IMR-90 (cell line): Measurements from ENCODE around the gene BCL2. TPM values are rescaled to one million over a fixed set of nuclear protein-coding genes. Genes with fewer than 3 reads are reported as not detected.

ENCODE experiments used
- ATAC-seq: fragments of 200-7000 bp; cut with Tn5 transposase; 2 replicates; pipeline ENCODE4 v1.9.1; 2020; ENCODE audit warnings: low read depth, mild to moderate bottlenecking, moderate library complexity
- BruUV-seq: library from RNA; stranded (reverse); fragments of 400-500 nt; replicated peaks from 2 replicates; lab custom pipeline; 2021; lab: Mats Ljungman, UMichigan
- CTCF ChIA-PET: fragments of 300-600 bp; formaldehyde crosslinking; extraction: SDS; loops from one replicate; lab custom pipeline; 2021; ENCODE audit warnings: antibody characterized with exemption; lab: Yijun Ruan, JAX
- POLR2A ChIA-PET: fragments of 300-600 bp; sonication (Branson Sonifier 250); formaldehyde crosslinking; loops from one replicate; lab custom pipeline; 2022; ENCODE audit warnings: antibody characterized with exemption; ENCODE audit not compliant: unreplicated experiment; lab: Charles Lee
- DNase-seq: peaks from one replicate; pipeline ENCODE4 v3.0.0; 2013
- H2AFZ ChIP-seq: replicated peaks from 2 replicates; pipeline ENCODE3; 2013; ENCODE audit warnings: low read length, mild to moderate bottlenecking; ENCODE audit not compliant: poor library complexity
- H2AK5ac ChIP-seq: 2 replicates; pipeline ENCODE4 v1.6.1; 2013; ENCODE audit warnings: low read depth, low read length, inconsistent platforms
- H2AK9ac ChIP-seq: replicated peaks from 2 replicates; pipeline ENCODE3; 2013; ENCODE audit warnings: mild to moderate bottlenecking, low read depth, low read length, moderate library complexity; ENCODE audit not compliant: poor library complexity
- H2BK120ac ChIP-seq: 2 replicates; pipeline ENCODE4 v1.6.1; 2013; ENCODE audit warnings: low read depth, low read length, inconsistent platforms
- H2BK15ac ChIP-seq: 3 replicates; pipeline ENCODE4 v1.6.1; 2013; ENCODE audit warnings: low read depth, low read length, inconsistent platforms
- H2BK20ac ChIP-seq: 2 replicates; pipeline ENCODE4 v1.6.1; 2013; ENCODE audit warnings: low read depth, mild to moderate bottlenecking, inconsistent platforms, low read length, moderate library complexity
- H2BK5ac ChIP-seq: 2 replicates; pipeline ENCODE4 v1.6.1; 2013; ENCODE audit warnings: mild to moderate bottlenecking, low read depth, low read length, inconsistent platforms; ENCODE audit not compliant: poor library complexity, severe bottlenecking
- H3K14ac ChIP-seq: replicated peaks from 2 replicates; pipeline ENCODE4 v1.6.1; 2013; ENCODE audit warnings: low read depth, low read length, inconsistent platforms
- H3K18ac ChIP-seq: 2 replicates; pipeline ENCODE4 v1.6.1; 2013; ENCODE audit warnings: low read depth, low read length, control low read depth
- H3K23ac ChIP-seq: 2 replicates; pipeline ENCODE4 v1.6.1; 2013; ENCODE audit warnings: low read depth, low read length, inconsistent platforms
- H3K27ac ChIP-seq: 2 replicates; pipeline ENCODE4 v1.5.1; 2013; ENCODE audit warnings: mild to moderate bottlenecking, control low read depth, low read length; ENCODE audit not compliant: insufficient read depth
- H3K27me3 ChIP-seq: 2 replicates; pipeline ENCODE4 v1.6.1; 2013; ENCODE audit warnings: low read length; ENCODE audit not compliant: control insufficient read depth, insufficient read depth
- H3K36me3 ChIP-seq: 2 replicates; pipeline ENCODE4 v1.6.1; 2013; ENCODE audit warnings: low read length, mixed read lengths; ENCODE audit not compliant: control insufficient read depth, insufficient read depth
- H3K4ac ChIP-seq: 2 replicates; pipeline ENCODE4 v1.6.1; 2013; ENCODE audit warnings: low read depth, low read length, inconsistent platforms
- H3K4me1 ChIP-seq: 2 replicates; pipeline ENCODE4 v1.6.1; 2013; ENCODE audit warnings: low read length, mixed read lengths; ENCODE audit not compliant: control insufficient read depth, insufficient read depth
- H3K4me2 ChIP-seq: 2 replicates; pipeline ENCODE4 v1.6.1; 2013; ENCODE audit warnings: low read depth, mild to moderate bottlenecking, control low read depth, low read length, moderate library complexity
- H3K4me3 ChIP-seq: 2 replicates; pipeline ENCODE4 v1.5.1; 2013; ENCODE audit warnings: low read depth, mild to moderate bottlenecking, control low read depth, low read length, moderate library complexity; ENCODE audit not compliant: insufficient read depth
- H3K56ac ChIP-seq: 2 replicates; pipeline ENCODE4 v1.6.1; 2013; ENCODE audit warnings: low read length, inconsistent platforms; ENCODE audit not compliant: insufficient read depth; ENCODE audit errors: extremely low read depth
- H3K79me1 ChIP-seq, 2 experiments: 2 replicates each; pipeline ENCODE4 v1.6.1; 2013; ENCODE audit warnings: low read length in 2 of 2, inconsistent platforms in 1 of 2, low read depth in 1 of 2
- H3K9ac ChIP-seq: 2 replicates; pipeline ENCODE4 v1.6.1; 2013; ENCODE audit warnings: low read depth, low read length, control low read depth
- H3K9me1 ChIP-seq: 2 replicates; pipeline ENCODE4 v1.6.1; 2013; ENCODE audit warnings: low read length, inconsistent platforms; ENCODE audit not compliant: insufficient read depth
- H3K9me3 ChIP-seq: 2 replicates; pipeline ENCODE4 v1.6.1; 2013; ENCODE audit warnings: low read length; ENCODE audit not compliant: control insufficient read depth, insufficient read depth
- H4K20me1 ChIP-seq: 2 replicates; pipeline ENCODE4 v1.6.1; 2013; ENCODE audit warnings: low read length, inconsistent platforms; ENCODE audit not compliant: insufficient read depth
- H4K5ac ChIP-seq: 2 replicates; pipeline ENCODE4 v1.6.1; 2013; ENCODE audit warnings: mild to moderate bottlenecking, low read depth, low read length, control low read depth
- H4K8ac ChIP-seq, 2 experiments: 2 replicates each; pipeline ENCODE4 v1.6.1; 2013; ENCODE audit warnings: low read depth in 2 of 2, low read length in 2 of 2, control low read depth in 1 of 2, inconsistent platforms in 1 of 2
- H4K91ac ChIP-seq: 2 replicates; pipeline ENCODE4 v1.6.1; 2013; ENCODE audit warnings: low read depth, low read length, inconsistent platforms; ENCODE audit not compliant: insufficient read depth
- CEBPB ChIP-seq: IDR thresholded peaks from 2 replicates; pipeline ENCODE4 v1.6.1; 2012; ENCODE audit warnings: low read depth, low read length, improper control_type of control experiment
- CHD1 ChIP-seq: IDR thresholded peaks from 2 replicates; pipeline ENCODE4 v1.6.1; 2012; ENCODE audit warnings: low read depth, low read length, improper control_type of control experiment
- FOS ChIP-seq: fragments of 150-350 bp; IDR thresholded peaks from 2 replicates; pipeline ENCODE4 v1.6.1; 2016; ENCODE audit warnings: low read depth, low read length
- MAZ ChIP-seq: IDR thresholded peaks from 2 replicates; pipeline ENCODE4 v1.6.1; 2012; ENCODE audit warnings: low read depth, mild to moderate bottlenecking, low read length, improper control_type of control experiment, moderate library complexity, borderline replicate concordance
- MXI1 ChIP-seq: IDR thresholded peaks from 2 replicates; pipeline ENCODE4 v1.6.1; 2012; ENCODE audit warnings: low read depth, mild to moderate bottlenecking, low read length, moderate library complexity, borderline replicate concordance
- NFE2L2 ChIP-seq: fragments of 150-350 bp; IDR thresholded peaks from 2 replicates; pipeline ENCODE4 v1.6.1; 2016; ENCODE audit warnings: low read depth, mild to moderate bottlenecking, low read length
- POLR2A ChIP-seq: IDR thresholded peaks from 2 replicates; pipeline ENCODE4 v1.6.1; 2012; ENCODE audit warnings: mild to moderate bottlenecking, low read depth, low read length
- RAD21 ChIP-seq: IDR thresholded peaks from 2 replicates; pipeline ENCODE4 v1.6.1; 2012; ENCODE audit warnings: low read length, improper control_type of control experiment
- RCOR1 ChIP-seq: IDR thresholded peaks from 2 replicates; pipeline ENCODE4 v1.6.1; 2012; ENCODE audit warnings: mild to moderate bottlenecking, low read length, improper control_type of control experiment; ENCODE audit not compliant: insufficient replicate concordance
- SMC3 ChIP-seq: fragments of 150-350 bp; IDR thresholded peaks from 2 replicates; pipeline ENCODE4 v1.6.1; 2016; ENCODE audit warnings: low read depth, mild to moderate bottlenecking, antibody characterized with exemption, low read length, moderate library complexity
- WGBS, 2 experiments: methylation state at CpG; one replicate each; pipeline versions ENCODE4 v1.1.5 to v1.1.7; 2013; ENCODE audit warnings: missing lambda C conversion rate in 2 of 2; ENCODE audit not compliant: insufficient read length in 1 of 2; ENCODE audit errors: extremely low coverage in 2 of 2; 5-methylcytosine and 5-hydroxymethylcytosine counted together
- dilution Hi-C: fragments of 300-500 bp; cut with HindIII; formaldehyde crosslinking; loops from one replicate; pipeline ENCODE4 v1.14.3; 2018; ENCODE audit warnings: low sequenced_read_pairs; ENCODE audit not compliant: unreplicated experiment
- in situ Hi-C: fragments of 300-500 bp; cut with MboI; formaldehyde crosslinking; loops from 3 replicates; pipeline ENCODE4 v1.14.3; 2019; ENCODE audit warnings: low sequenced_read_pairs, inconsistent platforms, mixed read lengths
- intact Hi-C: fragments of 100-400 bp; cut with micrococcal nuclease; formaldehyde crosslinking; loops from 2 replicates; pipeline ENCODE4 v1.10.0; 2022
- polyA plus RNA-seq, 3 experiments: library from polyadenylated mRNA; depleted of rRNA; stranded (reverse); fragments of >200 nt; gene quantifications; 2 replicates each; pipeline ENCODE4 v1.2.3, GENCODE V29; 2012; ENCODE audit warnings: low replicate concordance in 1 of 3
- total RNA-seq: library from RNA; depleted of rRNA; stranded (reverse); fragments of >200 nt; gene quantifications from 2 replicates; pipeline ENCODE4 v1.2.3, GENCODE V29; 2012

Gene BCL2
- total and polyA plus RNA-seq, 2 of the 4 experiments (the other 2 are of a cell fraction): 0.24 to 0.54 TPM

DNA sequence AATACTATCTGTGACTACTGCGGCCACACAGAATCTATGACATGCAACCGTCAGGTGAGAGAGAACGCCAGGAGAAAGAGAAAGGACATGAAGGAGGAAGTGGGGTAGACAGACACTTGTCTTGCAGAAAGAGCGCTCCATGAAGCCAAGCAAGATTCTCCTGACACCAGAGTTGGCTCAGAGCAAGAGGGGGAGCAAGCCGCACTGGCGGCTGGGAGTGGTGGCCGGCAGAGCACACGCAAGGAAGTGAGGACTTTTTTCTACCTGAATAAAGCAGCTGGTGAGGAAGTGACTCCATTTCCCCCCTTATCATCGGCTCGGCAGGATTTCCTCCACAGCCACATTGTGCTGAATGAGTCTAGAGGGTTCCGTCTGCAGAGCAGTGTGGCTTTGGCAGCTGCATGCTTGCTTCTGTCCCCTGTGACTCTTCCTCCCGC, 181.6 kb downstream of the BCL2 start:
- no TSS peak for BruUV-seq
- H3K36me3 ChIP-seq: no peaks in the 10 kb centered on the region
- ChIA-PET POLR2A (no interaction called here), CTCF (no interaction called here)
- no peak overlapping the region for H3K23ac ChIP-seq
- no peak overlapping the region for H3K4me3 ChIP-seq
- H2BK120ac ChIP-seq: no peak overlapping the region
- H3K56ac ChIP-seq: no peak overlapping the region
- H3K4me1 ChIP-seq: no peaks in the 10 kb centered on the region
- H3K9me3 ChIP-seq: no peaks in the 10 kb centered on the region
- intact Hi-C loops (no loop called here), dilution Hi-C loops (no loop called here), in situ Hi-C loops (no loop called here)
- H2AK5ac ChIP-seq: no peak overlapping the region
- no peak overlapping the region for H2AK9ac ChIP-seq
- H3K27me3 ChIP-seq: peaks cover 14% of the 10 kb centered on the region
- H2BK15ac ChIP-seq: no peak overlapping the region
- no peak overlapping the region for H3K9ac ChIP-seq
- no peak overlapping the region for H3K27ac ChIP-seq
- WGBS, 2 experiments: no CpG with 5 or more reads among the region's 12 CpGs
- H2BK5ac ChIP-seq: no peak overlapping the region
- no peaks in the 10 kb centered on the region for H4K20me1 ChIP-seq
- H3K4ac ChIP-seq: no peak overlapping the region
- no peaks in the 10 kb centered on the region for H3K9me1 ChIP-seq
- no peak overlapping the region for H3K18ac ChIP-seq
- H4K91ac ChIP-seq: no peak overlapping the region
- TF ChIP-seq NFE2L2: no peak
- no peak for TF ChIP-seq RAD21
- no peak for TF ChIP-seq MXI1
- TF ChIP-seq SMC3: no peak
- no peak for TF ChIP-seq MAZ
- no peak for TF ChIP-seq CHD1
- no peak for TF ChIP-seq RCOR1
- TF ChIP-seq FOS: no peak
- TF ChIP-seq CEBPB: no peak
- TF ChIP-seq POLR2A: no peak
- no peak overlapping the region for H4K5ac ChIP-seq
- no peak overlapping the region for H4K8ac ChIP-seq
- DNase-seq (no peak), ATAC-seq (no peak)
- H2AFZ ChIP-seq: no peak overlapping the region
- H3K4me2 ChIP-seq: no peak overlapping the region
- H2BK20ac ChIP-seq: no peak overlapping the region
- H3K79me1 ChIP-seq: no peaks in the 10 kb centered on the region
- no peak overlapping the region for H3K14ac ChIP-seq
